MM.1S (cell line): ENCODE data around the gene UBE2L5.

Experiments
- DNase-seq: peaks from one replicate; pipeline ENCODE4 v3.0.0-alpha.2; 2015
- H2AFZ ChIP-seq: fragments of 300-600 bp; sonication (generic); 2 replicates; pipeline ENCODE4 v1.6.0; 2016; ENCODE audit warnings: antibody characterized with exemption, low read length
- H3F3A ChIP-seq: fragments of 300-600 bp; sonication (generic); 2 replicates; pipeline ENCODE4 v1.6.1; 2016; ENCODE audit warnings: mild to moderate bottlenecking, antibody characterized with exemption, low read length, moderate library complexity, mixed read lengths; ENCODE audit not compliant: insufficient read depth
- H3K27ac ChIP-seq: fragments of 300-600 bp; sonication (generic); 2 replicates; pipeline ENCODE4 v1.5.1; 2016; ENCODE audit warnings: mild to moderate bottlenecking, low read length
- H3K27me3 ChIP-seq: fragments of 300-600 bp; sonication (generic); replicated peaks from 2 replicates; pipeline ENCODE4 v1.6.0; 2016; ENCODE audit warnings: low read length; ENCODE audit not compliant: insufficient read depth
- H3K36me3 ChIP-seq: fragments of 300-600 bp; sonication (generic); replicated peaks from 2 replicates; pipeline ENCODE4 v1.6.1; 2016; ENCODE audit warnings: mild to moderate bottlenecking, low read length, mixed read lengths; ENCODE audit not compliant: insufficient read depth
- H3K4me1 ChIP-seq: fragments of 300-600 bp; sonication (generic); 2 replicates; pipeline ENCODE4 v1.6.1; 2016; ENCODE audit warnings: low read length, mixed read lengths
- H3K4me2 ChIP-seq: fragments of 300-600 bp; sonication (generic); 2 replicates; pipeline ENCODE4 v1.6.0; 2016; ENCODE audit warnings: low read depth, low read length
- H3K4me3 ChIP-seq: fragments of 300-600 bp; sonication (generic); 2 replicates; pipeline ENCODE4 v1.5.1; 2016; ENCODE audit warnings: low read length, mixed read lengths
- H3K79me2 ChIP-seq: fragments of 300-600 bp; sonication (generic); 2 replicates; pipeline ENCODE4 v1.6.1; 2016; ENCODE audit warnings: mixed run types, low read length, mixed read lengths
- H3K9ac ChIP-seq: fragments of 300-600 bp; sonication (generic); 2 replicates; pipeline ENCODE4 v1.6.1; 2016; ENCODE audit warnings: low read length, mixed read lengths
- H3K9me2 ChIP-seq: fragments of 300-600 bp; sonication (generic); replicated peaks from 2 replicates; pipeline ENCODE4 v1.6.1; 2016; ENCODE audit warnings: mild to moderate bottlenecking, low read length, mixed read lengths; ENCODE audit not compliant: insufficient read depth
- H3K9me3 ChIP-seq: fragments of 300-600 bp; sonication (generic); replicated peaks from 2 replicates; pipeline ENCODE4 v1.6.1; 2016; ENCODE audit warnings: mild to moderate bottlenecking, low read length, mixed read lengths; ENCODE audit not compliant: insufficient read depth
- H4K20me1 ChIP-seq: fragments of 300-600 bp; sonication (generic); 2 replicates; pipeline ENCODE4 v1.6.1; 2016; ENCODE audit warnings: mild to moderate bottlenecking, low read length, moderate library complexity, mixed read lengths; ENCODE audit not compliant: insufficient read depth
- CTCF ChIP-seq: fragments of 300-600 bp; sonication (generic); IDR thresholded peaks from 2 replicates; pipeline ENCODE4 v1.5.1; 2016; ENCODE audit warnings: antibody characterized with exemption, low read length, mixed read lengths
- EZH2 ChIP-seq: fragments of 300-600 bp; sonication (generic); optimal IDR thresholded peaks from 2 replicates; pipeline ENCODE3; 2017; ENCODE audit warnings: low read depth, mild to moderate bottlenecking, antibody characterized with exemption, low read length, mixed read lengths
- EZH2phosphoT487 ChIP-seq: fragments of 300-600 bp; sonication (generic); IDR thresholded peaks from 2 replicates; pipeline ENCODE4 v1.6.1; 2018; ENCODE audit warnings: antibody characterized with exemption, low read length

UBE2L5 gene

DNA sequence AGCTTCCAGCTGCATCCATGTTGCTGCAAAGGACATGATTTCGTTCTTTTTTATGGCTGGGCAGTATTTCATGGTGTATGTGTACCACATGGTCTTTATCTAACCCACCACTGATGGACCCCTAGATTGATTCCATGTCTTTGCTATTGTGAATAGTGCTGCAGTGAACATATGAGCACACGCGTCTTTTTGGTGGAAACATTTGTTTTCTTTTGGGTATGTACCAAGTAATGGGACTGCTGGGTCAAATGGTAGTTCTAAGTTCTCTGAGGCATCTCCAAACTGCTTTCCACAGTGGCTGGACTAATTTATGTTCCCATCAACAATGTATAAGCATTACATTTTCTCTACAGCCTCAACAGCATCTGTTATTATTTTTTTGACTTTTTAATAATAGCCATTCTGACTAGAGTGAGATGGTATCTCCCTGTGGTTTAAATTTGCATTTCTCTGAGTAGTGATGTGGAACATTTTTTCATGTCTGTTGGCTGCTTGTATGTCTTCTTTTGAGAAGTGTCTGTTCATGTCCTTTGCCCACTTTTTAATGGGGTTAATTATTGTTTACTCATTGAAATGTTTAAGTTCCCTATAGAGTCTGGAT, 6.8 kb upstream of the UBE2L5 start:
- Histone ChIP-seq H3K4me2 (no peak overlapping the region), H3K79me2 (no peaks in the 10 kb centered on the region), H3K9ac (no peak overlapping the region), H3K36me3 (no peaks in the 10 kb centered on the region), H3K9me2 (no peaks in the 10 kb centered on the region), H3K9me3 (no peaks in the 10 kb centered on the region), H3F3A (no peaks in the 10 kb centered on the region), H3K27ac (no peak overlapping the region), H4K20me1 (no peaks in the 10 kb centered on the region), H3K4me3 (no peak overlapping the region), H3K27me3 (no peaks in the 10 kb centered on the region), H2AFZ (0 out of 2 replicates have a peak overlapping the region, but pooled peaks have one; percentile 11), H3K4me1 (no peaks in the 10 kb centered on the region)
- no peak for TF ChIP-seq EZH2phosphoT487
- TF ChIP-seq CTCF = no peak
- TF ChIP-seq EZH2 = no peak
- no peak for DNase-seq

DNA sequence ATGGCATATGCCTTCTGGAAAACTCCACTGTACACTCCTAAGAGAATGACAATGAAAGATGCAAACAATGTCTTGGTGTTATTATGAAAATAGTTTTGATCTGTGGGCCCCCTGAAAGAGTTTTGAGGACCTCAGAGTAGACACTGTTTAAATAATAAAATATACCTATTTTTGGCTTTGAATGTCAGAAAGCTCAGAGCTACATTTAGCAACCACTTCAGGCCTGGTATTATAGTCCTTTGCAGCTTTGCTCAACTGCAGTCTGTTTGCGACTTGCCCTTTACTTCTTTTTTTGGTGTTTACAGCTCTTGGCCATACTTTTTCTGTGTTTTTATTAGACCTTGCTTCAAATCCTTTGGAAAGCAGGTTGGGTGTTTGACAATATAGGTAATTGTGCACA, 5.8 kb upstream of the UBE2L5 start:
- Histone ChIP-seq H3K4me2 (no peak overlapping the region), H3K9ac (no peak overlapping the region), H4K20me1 (no peaks in the 10 kb centered on the region), H3K9me3 (no peaks in the 10 kb centered on the region), H3K4me1 (no peaks in the 10 kb centered on the region), H3K4me3 (no peak overlapping the region), H3K27ac (no peak overlapping the region), H3K9me2 (no peaks in the 10 kb centered on the region), H3K79me2 (no peaks in the 10 kb centered on the region), H3K36me3 (no peaks in the 10 kb centered on the region), H3K27me3 (no peaks in the 10 kb centered on the region), H2AFZ (no peak overlapping the region), H3F3A (no peaks in the 10 kb centered on the region)
- TF ChIP-seq EZH2phosphoT487 (no peak), EZH2 (no peak), CTCF (no peak)
- DNase-seq = no peak

- Histone ChIP-seq H3K4me3 (no peak overlapping the region), H4K20me1 (no peaks in the 10 kb centered on the region), H3K27ac (no peak overlapping the region), H3K9me2 (no peaks in the 10 kb centered on the region), H2AFZ (no peak overlapping the region), H3F3A (no peaks in the 10 kb centered on the region), H3K4me2 (no peak overlapping the region), H3K79me2 (no peaks in the 10 kb centered on the region), H3K36me3 (no peaks in the 10 kb centered on the region), H3K27me3 (no peaks in the 10 kb centered on the region), H3K9me3 (no peaks in the 10 kb centered on the region), H3K4me1 (no peaks in the 10 kb centered on the region), H3K9ac (no peak overlapping the region)
- no peak for DNase-seq
- TF ChIP-seq EZH2 (no peak), CTCF (no peak), EZH2phosphoT487 (no peak)
Observed at GRCh38 chr13:30418075-30418716, 4.1 kb upstream of the UBE2L5 start.
